H4 (cell line): ENCODE measurements around the gene IP6K1. TPM values are rescaled to one million over a fixed set of nuclear protein-coding genes. Genes with fewer than 3 reads are reported as not detected.
"Not testable (repeated sequence)": the region's sequence is repeated elsewhere in the genome, so short reads cannot be mapped to it uniquely, and the experiment has no call there.

Source experiments
- DNase-seq: peaks from one replicate; pipeline ENCODE4 v3.0.0-alpha.2; 2015; ENCODE audit warnings: low spot score
- total RNA-seq: library from RNA; depleted of rRNA; stranded (reverse); fragments of >200 nt; shearing (Covaris generic); gene quantifications from 2 replicates; pipeline ENCODE4 v1.2.3, GENCODE V29; 2014

Gene IP6K1
- total RNA-seq, 1 experiment from 2014 or later: 13.0 TPM

DNA sequence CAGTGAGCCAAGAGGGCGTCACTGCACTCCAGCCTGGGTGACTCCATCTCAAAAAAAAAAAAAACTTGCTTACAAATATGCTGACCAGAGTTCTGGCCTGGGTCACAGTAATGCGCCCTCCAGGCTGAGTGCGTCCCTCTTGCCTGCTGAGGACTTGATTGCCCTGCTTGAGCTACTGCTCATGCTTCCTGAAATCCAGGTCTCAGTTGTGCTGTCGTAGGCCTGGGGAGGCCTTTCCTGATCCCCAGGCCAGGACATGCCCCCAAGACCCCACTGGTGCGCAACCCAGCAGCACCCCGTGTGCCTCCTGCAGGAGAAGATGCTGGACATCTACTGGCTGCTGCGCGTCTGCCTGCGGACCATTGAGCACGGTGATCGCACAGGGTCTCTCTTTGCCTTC lies 74.2 kb downstream of the IP6K1 start:
- DNase-seq: no peak

DNA sequence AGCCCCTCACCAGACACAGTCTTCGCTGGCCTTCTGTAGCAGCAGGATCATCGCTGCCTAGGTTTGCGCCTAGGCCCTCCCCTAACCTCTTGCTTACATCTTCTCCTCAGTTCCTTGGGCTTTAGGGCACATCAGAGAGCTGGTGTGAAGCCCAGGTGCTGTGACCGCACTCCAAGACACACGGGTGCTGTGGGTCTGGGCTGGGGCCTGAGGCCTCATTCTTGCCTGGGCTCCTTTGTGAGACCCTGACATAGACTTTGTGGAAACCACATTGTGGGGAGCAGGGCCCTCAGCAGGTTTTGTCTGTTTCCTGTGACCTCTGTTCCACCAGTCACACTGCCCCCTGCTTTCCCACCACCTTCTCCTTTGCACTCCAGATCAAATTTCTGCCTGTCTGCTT lies 74.9 kb downstream of the IP6K1 start:
- no peak for DNase-seq

DNA sequence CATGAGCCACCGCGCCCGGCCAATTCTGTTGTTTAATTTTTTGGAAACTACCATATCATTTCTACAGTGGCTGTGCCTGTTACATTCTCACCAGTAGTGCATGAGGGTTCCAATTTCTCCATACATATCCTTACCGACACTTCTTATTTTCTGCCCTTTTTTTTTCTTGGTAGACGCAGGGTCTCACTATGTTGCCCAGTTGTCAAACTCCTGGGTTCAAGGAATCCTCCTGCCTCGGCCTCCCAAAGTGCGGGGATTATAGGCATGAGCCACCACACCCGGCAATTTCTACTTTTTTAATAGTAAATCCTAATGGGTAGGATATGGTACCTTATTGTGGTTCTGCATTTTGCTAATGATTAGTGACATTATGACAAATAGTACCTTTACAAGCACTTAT lies 76.5 kb downstream of the IP6K1 start:
- DNase-seq: no peak

DNA sequence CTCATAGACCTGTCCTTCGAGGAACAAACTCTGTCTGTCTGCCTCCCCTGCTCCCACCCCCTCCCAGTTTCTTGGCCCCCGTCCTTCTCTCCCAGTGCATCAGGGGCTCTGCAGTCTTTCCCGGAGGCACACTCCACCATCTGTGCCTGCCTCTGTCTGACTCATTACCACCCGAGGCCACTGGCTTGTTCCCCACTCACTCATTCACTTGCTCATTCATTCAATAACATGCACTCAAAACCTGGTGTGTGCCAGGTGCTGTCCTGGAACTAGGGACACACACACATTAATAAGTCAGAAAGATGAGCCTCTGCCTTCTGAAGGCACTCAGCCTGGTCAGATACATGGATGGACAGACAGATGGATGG lies 79.2 kb downstream of the IP6K1 start:
- DNase-seq: no peak

DNA sequence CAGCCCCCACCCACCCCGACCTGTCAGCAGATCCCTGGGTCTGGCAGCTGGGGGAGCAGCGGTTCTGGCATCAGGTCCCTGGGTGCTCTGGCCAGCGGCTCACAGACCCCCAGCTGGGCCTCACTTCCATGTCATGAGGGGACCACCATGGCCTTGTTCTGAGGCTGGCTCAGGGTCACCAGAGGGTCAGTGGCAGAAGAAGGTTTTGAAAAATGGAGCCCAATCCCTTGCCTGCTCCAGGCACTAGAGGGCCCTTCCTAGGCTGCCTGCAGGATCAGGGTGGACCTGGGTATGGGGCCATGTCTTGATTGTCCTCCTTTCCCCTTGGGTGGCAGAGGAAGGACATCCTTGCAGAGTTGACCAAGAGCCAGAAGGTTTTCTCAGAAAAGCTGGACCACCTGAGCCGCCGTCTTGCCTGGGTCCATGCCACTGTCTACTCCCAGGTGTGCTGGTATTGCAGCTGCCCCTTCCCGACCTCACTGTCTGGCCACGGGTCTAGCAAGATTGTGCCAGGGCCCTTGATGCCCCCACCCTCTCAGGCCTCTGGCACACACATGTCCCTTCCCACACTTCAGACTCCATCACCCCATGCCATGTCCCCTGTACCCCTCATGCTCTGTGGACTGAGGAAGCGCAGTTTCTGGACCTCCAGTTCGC lies 79.8 kb downstream of the IP6K1 start:
- no peak for DNase-seq

DNA sequence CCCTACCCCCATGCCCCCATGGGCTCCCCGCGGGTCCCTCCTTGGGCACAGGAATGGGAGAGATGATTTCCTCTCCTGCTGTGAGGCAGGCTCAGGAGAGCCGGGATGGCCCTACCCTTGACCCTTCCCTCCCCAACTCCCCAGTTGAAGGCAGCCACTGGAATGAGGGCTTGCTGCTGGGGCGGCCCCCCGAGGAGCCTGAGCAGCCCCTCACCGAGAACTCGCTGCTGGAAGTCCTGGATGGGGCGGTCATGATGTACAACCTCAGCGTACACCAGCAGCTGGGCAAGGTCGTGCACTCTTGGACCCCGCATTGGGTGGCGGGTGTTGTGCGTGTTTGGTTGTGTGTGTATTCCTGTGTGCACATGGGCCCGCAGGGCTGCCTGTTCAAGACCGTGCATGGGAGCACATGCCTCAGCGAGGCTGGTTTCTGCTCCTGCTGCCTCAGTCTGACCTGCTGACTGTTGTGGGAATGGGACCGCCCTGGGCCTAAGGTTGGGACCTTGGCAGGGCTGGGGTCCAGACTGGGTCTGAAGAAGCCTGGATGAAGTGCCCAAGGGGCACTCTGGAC lies 80.9 kb downstream of the IP6K1 start:
- DNase-seq: no peak

DNA sequence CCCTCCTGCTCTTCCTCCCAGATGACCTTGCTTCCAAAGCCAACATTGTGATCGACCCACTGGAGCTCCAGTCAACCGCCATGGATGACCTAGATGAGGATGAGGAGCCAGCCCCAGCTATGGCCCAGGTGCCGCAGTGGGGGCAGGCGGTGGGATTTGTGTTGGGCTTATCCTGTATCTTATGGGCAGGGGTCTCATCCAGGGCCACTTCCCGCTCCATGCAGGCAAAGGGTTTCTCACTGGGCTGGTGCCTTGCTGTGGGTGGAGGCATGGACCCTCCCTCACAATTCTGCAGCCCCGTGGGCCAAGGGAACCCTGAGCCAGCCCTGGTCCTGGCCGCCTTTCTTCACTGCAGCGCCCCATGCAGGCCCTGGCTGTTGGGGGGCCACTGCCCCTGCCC lies 81.7 kb downstream of the IP6K1 start:
- DNase-seq: no peak

DNA sequence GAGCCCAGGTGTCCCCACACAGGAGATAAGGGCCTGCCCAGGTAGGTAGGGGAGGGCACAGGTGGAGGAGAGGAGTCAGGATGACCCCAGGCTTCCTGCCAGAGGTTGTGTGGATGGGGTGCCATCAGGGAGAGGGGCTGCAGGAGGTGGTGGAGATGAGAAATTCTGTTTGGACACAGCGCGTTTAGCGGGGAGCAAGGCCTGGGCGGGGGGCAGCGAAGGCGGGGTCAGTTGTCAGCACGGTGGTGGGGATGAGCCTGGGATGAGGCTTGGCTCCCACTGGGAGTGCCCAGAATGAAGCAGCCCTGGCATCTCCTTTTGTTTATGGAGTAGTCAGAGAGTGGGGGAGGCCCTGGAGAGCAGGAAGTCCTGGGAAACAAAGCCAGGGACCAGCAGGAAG lies 82.4 kb downstream of the IP6K1 start:
- no peak for DNase-seq

DNA sequence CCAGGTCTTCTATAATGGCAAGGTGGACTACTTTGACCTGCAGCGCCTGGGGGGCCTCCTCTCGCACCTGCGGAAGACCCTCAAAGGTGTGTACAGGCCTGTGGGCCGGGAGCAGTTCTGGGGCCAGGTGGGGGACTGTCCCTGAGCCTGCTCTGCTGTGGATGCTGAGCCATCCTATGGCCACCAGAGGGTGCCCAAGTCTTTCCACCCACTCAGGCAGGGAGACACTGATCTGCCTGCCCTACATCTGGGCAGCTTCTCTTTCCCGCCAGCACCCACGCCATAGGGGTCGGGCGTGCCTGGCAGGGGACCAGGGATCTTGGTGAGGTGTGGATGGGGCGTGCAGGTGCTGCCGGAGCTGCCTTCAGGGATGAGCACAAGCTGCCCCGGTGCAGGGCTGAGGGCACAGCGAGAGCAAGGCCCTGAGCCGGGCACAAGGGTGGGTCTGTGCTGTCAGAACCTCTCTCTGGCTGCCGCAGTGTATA lies 82.9 kb downstream of the IP6K1 start:
- DNase-seq: peak; percentile 52

DNA sequence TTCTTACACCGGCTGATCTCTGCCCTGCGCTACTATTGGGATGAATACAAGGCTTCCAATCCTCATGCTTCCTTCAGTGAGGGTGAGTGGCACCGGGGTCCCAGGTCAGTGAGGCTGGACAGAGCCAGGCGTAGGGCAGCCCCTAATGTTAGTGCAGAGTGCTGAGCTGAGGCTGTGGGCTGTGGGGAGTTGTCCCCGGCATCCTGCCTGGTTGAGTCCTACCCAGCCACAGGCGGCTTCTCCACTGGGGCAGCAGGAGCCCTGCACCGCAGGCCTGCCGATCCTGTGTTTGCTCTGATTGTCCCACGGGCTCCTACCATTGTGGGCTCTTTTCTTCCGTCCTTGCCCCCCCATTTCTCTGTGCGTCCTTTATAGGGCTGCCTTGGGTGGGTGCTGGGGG lies 83.7 kb downstream of the IP6K1 start:
- no peak for DNase-seq

DNA sequence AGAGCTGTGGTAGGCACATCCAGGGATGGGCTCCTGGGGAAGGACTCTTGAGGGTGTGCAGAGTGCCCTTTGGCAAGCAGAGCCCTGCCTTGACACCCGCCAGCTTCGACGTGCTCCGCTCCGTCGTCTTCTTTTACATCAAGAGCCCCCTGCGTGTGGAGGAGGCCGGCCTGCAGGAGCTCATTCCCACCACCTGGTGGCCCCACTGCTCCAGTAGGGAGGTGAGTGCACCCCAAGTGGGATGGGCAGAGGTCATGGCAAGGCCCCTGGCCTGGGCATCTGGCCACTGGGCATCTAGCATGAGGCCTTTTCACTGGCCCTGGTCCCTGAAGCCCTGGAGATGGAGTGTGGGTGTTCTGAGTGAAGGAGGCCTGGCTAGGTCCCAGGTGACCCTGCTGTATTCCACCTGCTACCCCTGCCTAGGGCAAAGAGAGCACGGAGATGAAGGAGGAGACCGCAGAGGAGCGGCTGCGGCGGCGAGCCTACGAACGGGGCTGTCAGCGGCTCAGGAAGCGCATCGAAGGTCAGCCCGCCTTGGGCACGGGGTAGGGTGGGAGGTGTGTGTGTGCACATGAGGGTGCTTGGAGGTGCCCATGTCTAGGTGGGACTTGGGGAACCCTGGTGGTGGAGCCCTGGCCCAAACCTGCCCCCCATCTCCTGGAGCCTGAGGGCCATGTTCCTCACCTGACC lies 84.8 kb downstream of the IP6K1 start:
- no peak for DNase-seq

DNA sequence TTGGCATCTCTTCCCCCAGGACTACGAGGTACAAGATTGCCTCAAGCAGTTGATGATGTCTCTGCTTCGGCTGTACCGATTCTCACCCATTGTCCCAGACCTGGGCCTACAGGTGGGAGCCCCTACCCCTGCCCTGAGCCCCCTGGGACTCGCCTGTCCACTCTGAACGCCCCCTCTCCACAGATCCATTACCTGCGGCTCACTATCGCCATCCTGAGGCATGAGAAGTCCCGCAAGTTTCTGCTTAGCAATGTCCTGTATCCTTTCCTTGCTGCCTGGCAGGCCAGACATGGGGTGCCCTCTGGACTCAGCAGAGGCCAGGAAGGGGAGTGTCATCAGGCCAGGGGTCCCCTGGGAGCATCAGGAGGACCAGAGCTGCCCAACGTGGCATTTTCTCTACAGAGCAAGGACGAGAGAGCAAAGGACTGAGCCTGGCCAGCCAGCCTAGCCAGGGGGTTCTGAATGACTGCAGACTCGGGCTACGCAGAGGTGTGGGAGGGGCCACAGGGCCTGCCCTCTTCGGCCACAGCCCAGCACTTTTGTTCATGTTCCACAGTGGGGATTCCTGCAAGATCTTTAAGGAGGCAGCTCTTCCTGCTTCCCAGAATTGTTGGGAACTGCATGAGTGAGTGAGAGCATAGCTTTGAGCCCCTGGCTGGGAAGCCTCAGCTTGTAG lies 85.8 kb downstream of the IP6K1 start:
- DNase-seq: no peak

DNA sequence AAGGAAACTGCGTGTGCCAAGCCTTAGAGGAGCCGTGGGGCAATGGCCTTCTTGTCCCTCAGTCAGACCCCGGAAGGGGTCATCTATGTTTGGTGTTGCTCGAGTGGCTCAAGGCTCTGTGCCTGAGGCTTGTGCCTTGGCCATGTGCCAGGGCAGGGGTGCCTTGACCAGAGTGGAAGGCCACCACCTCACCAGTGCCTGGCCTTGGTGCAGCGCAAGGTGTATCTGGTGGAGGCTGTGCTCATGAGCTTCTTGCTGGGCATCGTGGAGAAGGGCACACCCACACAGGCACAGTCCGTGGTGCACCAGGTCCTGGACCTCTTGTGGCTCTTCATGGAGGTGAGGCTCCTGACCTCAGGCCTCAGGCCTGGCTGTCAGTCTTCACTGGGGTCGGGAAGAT lies 86.3 kb downstream of the IP6K1 start:
- no peak for DNase-seq

DNA sequence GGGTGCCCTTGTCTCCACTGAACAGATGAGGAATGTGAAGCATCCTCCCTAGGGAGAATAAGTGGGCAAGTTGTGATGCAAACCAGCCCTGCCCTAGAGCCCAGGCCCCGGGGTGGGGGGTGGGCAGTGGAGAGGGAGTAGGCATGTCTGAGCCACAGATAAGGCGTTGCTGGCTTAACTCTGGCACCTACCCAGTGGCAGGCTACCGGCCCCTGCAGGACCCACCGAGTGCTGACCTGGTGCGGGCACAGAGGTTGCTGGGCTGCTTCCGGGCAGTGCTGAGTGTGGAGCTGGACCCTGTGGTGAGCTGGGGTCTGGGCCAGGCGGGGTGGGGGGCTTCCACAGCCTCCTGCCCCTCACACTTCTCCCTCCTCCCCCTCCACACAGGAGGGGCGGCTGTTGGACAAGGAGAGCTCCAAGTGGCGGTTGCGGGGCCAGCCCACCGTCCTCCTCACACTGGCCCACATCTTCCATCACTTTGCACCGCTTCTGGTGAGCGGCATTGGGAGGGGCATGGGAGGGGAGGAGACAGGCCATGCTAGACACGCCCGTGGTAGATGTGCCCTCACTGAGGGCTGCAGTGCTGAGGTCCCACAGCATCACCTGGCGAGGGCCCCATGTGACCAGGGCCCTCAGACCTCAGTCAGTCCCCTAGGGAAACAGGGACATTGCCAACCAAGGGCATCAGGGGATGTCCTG lies 86.9 kb downstream of the IP6K1 start:
- no peak for DNase-seq

DNA sequence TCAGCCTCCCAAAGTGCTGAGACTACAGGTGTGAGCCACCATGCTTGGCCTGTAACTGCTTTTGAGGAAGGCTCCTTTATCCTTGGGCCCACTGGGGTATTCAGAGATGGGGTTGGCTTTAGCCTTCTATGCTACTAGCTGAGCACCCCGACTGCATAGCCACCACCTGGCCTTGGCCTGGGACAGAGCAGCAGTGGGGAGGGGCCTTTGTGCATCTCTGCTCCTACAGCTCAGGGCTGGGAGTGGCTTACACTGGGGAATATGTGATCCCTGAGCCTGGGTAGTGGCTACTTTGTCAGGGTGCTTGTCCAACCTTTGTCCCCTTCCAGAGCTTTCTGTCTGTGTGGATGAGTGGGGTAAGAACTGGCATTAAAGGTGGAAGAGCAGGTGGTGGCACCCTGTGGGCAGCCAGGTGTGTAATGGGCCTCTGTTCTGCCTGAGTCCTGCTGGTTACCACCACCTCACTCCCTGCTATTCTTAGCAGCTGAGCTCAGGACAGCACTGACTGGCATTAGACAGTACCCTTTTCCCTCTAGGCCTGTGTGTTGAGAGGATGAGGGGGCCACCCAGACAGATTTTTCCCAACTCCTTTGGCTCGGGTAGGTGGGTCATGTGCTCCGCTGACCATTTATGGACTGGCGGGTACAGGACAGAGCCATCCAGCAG lies 90.9 kb downstream of the IP6K1 start:
- DNase-seq: not testable (repeated sequence)

DNA sequence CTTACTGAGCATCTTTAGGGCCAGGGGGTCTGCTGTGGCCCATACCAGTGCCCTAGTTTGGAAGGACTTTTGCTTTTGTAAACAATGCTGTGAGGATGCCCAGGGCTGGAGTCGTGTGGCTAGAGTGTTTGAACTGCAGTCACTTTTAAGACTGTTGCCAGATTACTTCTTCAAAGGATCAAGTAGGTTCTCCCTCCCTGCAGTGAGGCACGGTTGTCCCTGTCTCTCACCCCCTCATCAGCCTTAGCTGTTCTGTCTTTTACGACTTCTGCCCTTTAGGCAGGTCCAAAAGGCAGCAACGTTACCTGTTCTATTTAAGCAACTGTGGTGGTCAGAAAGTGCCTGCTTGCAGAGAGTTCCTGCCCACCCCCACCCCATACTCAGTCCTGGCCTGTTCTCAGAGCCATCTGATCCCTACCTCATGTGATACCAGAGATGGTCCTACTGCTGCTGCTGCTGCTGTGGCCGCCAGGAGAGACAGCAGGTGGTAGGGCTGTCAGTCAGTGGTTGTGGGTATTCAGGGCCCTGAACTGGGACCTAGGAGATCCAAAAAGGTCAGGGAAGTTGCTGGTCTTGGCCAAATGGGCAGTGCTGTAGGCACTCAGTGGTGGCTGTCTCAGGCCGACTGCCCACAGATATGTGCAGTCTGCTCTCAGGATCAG lies 91.8 kb downstream of the IP6K1 start:
- not testable (repeated sequence) for DNase-seq

DNA sequence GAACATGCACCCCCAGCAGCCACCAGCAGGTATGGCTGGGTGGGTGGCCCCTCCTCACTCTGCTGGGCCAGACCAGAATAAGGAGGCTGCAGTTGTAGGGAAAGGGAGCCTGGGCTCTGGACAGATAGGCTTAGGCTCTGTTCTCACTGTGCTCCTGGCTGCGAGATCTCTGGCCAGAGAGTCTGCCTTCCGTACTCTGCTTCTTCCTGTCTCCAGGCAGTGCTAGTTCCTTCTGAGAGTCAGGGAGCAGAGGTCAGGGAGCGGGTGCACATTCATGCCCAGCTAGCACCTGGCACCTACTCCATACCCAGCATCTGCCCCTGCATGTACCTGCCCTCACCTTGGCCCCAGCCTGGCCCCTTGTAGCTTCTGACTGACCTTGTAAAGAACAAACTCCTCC lies 94.9 kb downstream of the IP6K1 start:
- not testable (repeated sequence) for DNase-seq

DNA sequence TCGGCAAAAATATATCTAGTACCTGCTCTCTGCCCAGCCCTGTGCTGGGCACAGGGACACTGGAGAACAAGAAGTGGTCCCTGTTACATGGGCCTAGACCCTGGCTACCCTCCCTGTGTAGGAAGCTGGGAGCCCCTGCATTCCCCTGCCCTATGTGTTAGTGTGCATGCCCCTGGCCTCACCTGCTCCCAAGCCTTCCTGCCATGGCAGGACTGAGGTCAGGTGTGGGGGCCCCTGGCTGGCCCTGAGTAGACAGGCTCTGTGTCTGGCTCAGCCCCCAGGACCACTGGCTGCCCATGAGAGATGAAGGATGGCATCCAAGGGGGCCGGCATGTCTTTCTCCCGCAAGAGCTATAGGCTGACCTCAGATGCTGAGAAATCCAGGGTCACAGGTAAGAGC lies 95.5 kb downstream of the IP6K1 start:
- DNase-seq: not testable (repeated sequence)

DNA sequence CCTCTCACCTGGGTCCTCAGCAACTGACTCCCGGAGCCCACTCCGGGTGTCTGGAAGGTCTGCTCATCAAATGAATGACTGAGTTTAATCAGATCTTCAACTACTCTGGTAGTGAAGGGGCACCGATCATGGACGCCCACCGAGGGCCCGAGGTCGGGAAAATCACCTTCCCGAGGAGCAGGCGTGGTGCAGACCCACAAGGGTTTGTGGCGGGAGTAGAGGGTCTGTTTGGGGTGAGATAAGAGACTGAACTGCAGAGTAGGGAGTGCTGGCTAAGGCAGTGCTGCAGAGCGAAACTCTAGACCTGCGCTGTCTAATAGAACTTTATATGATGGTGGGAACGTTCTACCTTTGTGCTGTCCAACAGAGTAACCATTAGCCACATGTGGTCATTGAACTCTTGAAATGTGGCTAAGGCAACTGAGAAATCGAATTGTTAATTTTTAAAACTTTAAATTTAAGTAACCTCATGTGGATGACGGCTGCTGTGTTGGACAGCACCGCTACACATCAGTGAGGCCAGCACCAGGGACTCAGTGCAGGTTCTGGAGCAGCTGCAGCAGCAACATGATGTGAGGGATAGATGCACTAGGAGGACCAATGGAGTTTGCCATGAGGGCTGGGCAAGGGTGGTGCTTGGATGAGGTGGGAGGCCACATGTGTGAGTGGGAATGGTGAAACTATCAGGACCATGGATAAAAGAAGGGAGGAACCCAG lies 96.3 kb downstream of the IP6K1 start:
- not testable (repeated sequence) for DNase-seq
